NCI-H82 (cell line): ENCODE results near the gene TMA7B.
"Not testable (repeated sequence)": the region's sequence is repeated elsewhere in the genome, so short reads cannot be mapped to it uniquely, and the experiment has no call there.

Experiments
- DNase-seq: peaks from one replicate; lab custom pipeline; 2025; lab: John Stamatoyannopoulos, UW

Gene TMA7B

DNA sequence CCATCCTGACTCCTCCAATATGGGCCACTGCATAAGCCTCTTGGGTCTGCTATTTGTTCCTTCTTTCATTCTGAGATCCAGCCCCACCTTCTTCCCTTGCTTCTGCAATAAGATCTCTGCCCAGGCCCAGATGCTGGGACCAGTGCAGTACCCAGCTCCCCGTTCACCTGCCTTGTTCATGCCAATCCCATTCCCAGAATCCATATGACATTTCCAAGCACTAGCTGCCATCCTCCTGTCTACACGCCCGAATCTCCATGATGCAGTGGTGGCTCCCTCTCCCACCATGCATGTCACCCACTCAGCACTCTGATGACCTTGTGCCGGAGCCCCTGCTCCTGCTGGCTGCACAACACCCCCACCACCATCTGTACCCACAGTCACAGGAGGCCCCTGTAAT lies 23.1 kb downstream of the TMA7B start:
- no peak for DNase-seq

DNA sequence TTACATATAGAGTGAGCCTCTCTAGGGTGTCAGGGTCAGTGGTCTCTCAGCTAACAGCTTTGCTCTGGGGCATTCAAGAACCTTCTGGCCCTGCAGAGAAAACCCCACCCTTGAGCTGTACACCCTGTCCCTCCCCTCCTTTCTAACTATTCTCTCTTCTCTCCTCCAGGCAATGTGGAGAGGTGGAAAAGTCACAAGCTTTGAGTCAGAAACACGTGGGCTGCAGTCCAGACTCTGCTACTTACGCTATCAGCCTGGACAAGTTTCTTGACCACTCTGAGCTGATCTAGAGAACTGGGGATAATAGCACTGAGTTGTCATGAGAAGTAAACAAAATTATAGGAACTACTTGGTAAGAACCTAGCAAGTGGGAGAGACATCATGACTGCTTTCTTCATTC lies 23.8 kb downstream of the TMA7B start:
- DNase-seq = no peak

DNA sequence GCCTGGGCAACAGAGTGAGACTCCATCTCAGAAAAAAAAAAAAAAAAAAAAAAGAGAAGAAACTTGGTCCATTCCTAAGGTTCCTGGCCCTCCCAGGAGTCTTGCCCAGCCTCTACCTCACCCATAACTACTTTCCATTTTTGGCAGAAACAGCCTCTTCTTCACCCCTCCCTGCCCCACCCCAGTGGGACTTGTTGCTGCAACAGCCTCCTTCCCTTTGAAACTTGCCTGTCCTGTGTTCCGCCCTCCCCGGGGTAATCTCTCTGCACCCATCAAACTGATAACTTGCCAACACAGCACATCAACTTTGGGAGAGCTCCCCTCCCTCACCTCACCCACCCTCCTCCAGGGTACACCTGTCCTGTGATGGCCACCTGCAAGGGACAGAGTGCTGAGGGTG lies 24.5 kb downstream of the TMA7B start:
- DNase-seq = no peak

DNA sequence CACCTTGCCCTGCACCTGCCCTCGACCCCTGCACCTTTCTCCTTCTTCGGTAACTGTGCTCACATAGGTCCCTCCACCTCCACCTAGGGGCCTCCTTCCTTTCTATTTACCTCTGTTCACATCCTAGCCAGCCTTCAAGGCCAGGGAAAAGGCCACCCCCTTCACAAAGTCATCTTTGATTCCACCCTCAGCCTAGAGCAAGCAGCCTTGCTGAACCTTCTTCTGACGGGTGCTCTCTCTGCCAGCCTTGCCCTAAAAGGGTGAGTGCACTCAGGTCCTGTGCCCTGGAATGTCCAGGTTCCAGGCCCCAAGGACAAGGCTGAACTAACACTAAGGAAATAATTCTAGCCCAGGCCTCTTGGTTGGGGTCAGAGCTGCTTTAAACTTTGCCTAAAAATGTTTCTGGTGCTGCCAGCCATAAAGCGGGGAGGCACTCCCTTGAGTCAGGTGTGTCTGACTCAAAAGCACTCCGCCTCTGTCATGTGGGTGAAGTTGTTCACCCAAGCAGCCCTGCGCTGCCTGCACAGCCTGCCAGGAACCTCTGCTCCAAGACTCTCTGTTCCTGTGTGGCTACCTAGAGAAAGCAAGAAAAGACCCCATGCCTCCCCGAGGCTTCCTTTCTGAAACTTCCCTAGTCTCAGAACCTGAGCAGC lies 25.3 kb downstream of the TMA7B start:
- no peak for DNase-seq

DNA sequence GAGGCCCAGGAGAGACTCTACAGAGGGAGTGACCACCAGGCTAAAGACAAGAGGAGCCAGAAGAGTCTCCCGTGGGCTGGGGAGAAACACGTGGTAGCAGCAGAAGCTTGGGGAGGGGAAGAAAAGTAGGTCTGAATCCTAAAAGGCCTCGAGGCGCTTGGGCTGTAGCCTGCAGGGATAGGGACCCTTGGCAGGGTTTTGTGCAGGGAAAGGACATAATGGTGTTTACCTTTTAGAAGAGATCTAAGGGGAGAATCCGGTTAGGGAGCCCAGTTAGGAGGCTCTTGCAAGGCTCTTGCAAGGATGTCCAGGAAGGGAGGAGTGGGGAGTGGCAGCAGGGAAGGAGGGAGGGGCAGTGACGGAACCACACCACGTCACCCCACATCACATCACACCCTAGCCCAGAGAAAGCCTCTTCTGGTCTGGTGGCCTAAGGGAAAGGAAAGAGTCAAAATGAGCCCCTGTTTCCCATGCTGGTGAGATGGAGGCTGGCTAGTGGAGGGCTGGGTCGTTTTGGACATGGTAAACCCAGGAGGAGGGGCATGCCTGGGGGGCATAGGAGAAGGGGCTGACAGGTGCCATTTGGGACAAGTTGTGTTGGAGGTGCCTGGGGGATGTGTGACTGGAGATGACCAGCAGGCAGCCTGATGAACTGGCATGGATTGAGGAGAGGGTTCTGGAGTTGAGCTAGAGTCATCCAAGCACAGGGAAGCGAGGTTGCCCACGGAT lies 28.4 kb downstream of the TMA7B start:
- no peak for DNase-seq

DNA sequence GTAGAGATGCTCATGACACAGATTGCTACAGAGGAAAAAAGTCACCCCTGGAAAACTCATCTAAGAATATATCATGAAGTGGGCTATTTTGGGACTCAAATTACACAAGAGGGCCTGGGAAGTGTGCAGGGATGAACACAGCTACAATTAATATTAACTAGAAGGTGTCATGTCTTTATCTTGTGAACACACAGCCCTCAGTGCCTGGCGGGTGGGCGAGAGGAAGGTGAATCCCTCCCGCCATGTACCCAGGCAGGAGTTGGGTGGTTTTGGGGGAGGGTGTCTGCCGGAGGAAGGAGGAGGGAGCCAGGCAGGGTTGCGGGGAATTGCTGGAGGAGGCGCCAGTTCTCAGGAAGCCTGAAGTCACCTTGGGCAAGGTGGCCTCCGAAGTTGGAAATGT lies 29.4 kb downstream of the TMA7B start:
- DNase-seq = no peak

DNA sequence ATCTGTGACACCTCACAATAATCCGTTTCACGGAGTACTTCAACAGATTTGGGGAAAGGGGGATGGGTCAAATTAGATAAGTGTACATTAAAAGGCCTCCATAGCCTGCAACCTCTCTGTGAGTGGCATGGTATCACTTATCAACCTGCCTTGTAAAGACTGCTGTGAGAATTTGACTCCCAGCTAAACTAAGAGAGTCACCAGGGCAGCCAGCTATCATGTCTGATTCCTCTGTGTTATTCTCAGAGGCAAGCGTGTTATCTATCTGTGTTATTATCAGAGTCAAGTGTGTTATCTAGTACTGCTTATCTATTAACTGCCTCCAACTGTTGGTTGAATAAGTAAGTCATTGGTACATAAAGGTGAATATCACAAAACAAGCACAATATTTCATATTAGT lies 30.5 kb downstream of the TMA7B start:
- DNase-seq = peak; percentile 55

DNA sequence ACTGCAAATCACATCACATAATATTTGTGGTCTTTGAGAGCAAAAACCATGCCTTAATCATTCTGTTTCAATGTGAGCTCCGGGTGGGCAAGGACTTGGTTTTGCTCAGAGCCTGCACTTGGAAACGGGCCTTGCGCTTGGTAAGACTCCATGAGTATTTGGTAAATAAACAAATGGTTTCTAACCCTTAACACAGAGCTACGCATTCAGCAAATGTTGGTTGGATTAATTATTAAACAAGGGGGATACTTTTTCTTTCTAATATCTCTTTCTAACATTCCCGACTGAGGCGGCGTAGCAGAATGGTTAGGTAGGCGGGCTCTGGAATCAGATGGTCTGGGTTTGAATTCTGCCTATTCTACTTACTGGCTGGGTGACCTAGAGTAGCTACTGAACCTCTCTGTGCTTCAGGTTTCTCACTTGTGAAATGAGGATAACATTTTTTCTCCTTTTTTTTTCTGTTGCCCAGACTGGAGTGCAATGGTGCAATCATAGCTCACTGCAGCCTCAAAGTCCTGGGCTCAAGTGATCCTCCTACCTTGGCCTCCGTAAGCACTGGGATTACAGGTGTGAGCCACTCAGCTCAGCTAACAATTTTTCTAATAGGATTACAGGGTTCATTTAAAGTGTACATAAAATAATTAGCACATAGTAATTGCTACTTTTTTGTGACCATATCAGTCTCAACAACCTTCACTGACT lies 31.1 kb downstream of the TMA7B start:
- DNase-seq = no peak

DNA sequence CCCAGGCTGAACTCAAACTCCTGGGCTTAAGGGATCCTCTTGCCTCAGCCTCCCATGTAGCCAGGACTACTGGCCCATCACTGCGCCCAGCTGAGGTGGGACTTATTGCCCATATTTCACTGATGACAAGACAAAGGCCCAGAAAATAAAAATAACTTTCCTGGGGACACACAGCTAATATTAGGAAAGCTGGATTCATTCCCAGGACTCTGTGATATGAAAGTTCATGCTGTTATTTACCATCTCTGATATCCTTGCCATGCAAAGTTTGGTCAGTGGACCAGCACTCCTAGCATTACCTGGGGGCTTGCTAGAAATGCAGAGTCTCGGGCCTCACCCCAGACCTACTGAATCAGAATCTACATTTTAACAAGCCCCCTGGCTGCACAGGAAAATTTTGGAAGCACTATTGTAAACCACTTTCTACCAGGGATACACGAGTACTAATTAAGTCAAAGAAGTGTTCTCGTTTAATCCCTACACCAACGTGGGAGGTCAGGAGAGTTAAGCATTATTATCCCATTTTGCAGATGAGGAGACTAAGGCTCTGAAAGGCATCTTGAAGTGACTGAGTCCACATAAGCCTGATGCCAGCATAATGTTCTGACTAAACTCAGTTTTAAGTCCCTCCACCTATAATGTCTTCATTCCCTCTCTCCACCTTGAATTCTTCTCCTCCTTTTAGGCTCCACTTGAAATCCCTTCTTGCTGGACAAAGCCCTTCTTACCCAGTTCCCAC lies 32.1 kb downstream of the TMA7B start:
- no peak for DNase-seq

DNA sequence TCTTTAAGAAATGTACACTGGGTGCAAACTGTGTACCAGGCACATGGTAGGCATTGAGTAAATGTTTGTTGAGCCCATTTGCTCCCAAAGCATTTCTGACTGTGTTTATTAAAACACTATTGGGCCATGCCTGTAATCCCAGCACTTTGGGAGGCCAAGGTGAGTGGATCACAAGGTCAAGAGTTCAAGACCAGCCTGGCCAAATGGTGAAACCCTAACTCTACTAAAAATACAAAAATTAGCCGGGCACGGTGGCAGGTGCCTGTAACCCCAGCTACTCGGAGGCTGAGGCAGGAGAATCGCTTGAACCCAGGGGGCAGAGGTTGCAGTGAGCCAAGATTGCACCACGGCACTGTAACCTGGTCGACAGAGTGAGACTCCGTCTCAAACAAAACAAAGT lies 32.7 kb downstream of the TMA7B start:
- not testable (repeated sequence) for DNase-seq

DNA sequence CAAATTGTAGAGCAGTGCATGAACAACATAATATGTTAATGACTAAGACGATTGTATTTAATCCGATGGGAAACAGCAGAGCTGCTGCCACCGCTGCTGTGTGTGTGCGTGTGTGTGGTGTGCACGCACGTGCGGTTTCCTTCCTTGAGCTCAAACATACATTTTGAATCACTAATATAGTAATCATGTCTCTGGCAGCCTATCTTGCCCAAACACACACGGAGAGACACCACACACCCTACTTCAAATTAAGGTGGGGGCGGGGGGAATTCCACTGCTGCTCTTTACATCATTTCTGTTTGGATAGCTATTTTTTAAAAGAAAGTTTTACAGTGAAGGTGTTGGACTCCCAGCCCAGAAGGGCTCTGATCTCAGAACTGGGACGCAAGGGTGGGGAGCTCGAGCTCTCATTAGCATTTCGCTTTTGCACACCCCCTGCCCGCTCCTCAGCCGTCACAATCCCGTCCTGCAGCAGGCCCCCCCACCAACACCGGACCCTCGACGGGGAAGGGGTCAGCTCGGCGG lies 33.9 kb downstream of the TMA7B start:
- peak; percentile 50 for DNase-seq

DNA sequence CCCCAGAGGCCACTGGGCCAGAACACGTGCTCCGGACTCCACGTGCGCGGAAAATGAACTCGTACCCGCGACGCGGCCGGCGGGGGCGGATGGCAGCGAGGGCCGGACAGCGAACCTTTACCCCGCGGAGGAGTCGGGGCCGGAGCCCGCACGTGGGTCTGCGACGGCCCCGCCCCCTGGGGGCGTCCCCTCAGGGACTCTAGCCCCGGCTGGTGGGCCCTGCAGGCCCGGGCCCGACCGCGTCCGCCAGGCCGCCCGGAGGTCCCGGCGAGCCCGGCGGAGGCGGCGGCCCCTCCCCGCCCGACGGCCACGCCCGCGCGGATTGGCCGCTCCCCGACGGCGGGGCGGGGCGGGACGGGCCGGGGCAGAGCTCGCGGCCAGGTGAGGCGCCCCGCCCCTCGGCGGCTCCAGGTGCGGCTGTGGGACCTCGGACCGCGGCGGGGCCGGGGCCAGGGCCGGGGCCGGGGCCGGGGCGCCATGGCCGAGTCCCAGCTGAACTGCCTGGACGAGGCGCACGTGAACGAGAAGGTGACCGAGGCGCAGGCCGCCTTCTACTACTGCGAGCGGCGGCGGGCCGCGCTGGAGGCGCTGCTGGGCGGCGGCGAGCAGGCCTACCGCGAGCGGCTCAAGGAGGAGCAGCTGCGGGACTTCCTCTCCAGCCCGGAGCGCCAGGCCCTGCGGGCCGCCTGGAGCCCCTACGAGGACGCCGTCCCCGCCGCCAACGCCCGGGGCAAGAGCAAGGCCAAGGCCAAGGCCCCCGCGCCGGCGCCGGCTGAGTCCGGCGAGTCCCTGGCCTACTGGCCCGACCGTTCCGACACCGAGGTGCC lies 34.6 kb downstream of the TMA7B start, which contains the start of gene FAM83F:
Gene FAM83F (plus strand): TSS at position 389 of the 827 bp plus-strand sequence. CDS start 89 bp downstream, at position 478.
- DNase-seq = no peak

DNA sequence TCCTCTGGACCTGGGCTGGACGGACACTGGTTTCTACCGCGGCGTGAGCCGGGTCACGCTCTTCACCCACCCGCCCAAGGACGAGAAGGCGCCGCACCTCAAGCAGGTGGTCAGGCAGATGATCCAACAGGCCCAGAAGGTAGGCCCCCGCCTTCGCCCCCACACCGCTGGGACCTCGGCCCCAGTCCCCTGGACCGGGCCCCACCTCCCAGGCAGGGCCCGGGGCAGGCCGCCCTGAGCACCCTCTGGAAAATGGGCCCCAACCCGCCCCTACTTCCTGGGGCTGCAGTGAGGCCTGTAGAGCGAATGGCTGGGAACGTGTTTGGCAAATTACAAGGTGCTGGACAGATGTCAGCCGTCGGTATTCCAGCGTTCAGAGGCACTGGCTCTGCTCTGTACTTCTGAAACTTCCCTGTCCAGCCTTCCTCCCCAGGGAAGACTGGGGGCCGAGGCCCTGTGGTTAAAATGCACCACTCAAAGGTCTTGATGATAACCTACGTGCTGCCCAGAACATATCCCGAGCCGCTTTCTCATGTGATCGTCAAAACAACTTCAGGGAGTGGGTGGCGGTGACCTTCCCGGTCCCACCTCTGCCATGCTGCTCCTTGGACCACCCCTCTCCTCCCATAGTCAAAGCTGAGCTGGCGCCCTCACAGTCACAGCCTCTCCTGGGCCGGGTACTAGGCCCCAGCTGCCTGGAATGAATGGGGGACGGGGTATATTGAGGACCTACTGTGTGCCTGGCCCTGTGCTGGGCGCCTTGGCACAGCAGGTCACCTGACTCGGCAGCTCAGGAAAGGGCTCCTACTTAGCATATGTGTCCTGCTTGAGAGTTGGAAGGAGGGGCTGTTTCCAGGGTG lies 35.4 kb downstream of the TMA7B start:
- DNase-seq = no peak

DNA sequence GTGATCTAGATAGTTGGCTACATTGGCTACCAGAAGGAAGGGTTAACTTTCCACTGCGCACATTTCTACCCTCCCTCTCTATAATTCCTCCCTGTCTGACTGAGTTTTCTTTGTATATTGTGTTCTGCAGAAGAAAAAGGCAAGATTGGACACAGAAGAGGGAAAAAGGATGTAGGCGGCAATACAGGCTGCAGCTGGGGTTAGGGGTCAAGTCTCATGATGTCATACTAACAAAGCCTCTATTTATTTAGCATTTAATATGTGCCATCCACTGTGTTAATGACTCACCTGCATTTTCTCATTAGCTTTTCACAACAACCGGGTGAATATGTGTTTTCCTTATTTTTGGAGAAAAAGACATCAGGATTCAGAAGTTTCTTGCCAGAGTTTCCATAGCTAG lies 36.5 kb downstream of the TMA7B start:
- no peak for DNase-seq

DNA sequence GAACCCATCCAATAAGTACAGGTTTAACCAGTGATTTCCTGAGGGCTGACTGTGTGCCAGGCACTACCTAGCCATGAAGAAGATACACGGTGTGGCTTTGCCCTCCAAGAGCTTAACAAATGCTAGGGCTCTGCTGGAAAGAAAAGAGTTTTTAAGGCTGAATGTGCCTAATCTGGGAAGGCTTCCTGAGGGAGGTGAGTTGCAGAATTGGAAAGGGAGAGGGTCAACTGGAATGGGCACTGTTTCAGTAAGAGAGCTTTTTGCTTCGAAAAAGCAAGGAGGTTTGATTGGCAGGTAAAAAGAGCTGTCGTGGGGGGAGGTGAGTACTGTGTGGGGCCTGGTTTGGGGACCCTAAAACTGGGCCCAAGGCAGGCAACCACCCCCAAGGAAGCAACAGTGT lies 37.2 kb downstream of the TMA7B start:
- DNase-seq = no peak

DNA sequence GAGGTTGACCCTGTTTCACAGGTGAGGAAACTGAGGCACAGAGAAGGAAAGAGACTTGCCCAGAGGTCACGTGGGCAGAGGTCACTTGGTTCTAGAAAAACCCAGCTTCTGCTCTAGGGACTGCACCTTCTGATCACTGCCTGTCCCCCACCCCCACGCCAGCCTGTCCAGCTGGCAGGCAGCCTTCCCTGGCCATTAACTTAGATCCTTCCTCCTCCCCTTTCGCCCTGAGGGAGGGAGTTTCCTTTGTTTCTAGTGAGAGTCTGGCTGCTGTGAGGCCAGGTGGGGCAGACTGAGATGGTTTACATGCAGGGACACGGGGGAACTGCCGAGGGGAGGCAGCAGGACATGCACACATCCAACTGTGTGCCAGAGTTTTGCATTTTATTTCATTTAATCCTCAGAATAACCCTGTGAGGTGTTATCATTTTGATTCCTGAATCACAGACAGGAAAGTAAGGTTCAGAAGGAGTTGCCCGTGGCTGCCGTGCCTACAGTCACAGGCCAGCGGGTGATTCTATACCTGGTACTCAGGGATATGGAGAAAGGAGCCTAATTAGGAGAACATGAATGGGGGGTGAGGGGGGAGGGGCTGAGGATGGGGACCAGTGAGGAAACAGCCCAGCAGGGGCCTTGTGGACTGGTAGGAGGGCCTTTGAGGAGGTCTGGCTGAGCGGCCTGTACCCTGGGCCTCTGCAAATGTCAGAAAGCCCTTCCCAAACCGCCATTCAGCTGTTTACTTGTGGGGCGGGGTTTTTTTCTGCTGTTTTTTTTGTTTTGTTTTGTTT lies 37.9 kb downstream of the TMA7B start:
- peak; percentile 86 for DNase-seq

DNA sequence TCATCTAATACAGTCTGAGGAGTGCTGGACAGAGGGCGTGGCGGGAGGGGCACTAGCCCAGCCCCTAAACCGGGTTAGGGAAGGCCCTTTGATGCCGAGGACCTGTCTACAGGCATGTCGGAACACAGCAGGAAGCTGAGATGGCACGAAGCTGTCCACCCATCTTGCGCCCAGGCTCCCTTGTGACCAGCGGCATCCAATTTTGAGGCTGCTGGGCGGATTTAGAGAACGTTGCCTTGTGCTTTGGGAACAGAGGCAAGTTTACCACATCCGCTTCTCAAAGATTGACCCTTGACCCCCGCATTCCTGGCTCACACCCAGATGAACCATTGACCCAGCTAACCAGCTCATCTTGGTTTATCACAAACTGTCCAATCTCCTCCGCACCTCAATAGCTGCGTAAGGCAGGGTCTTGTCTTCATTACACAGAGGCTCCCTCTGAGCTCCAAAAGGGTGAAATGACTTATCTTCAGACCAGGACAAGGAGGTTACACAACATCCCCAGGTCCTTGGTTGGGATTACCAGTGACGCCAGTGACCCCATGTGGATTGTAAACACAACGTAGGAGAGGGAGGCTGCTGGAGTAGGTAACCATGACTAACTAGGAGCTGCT lies 39.1 kb downstream of the TMA7B start:
- peak; percentile 6 for DNase-seq

DNA sequence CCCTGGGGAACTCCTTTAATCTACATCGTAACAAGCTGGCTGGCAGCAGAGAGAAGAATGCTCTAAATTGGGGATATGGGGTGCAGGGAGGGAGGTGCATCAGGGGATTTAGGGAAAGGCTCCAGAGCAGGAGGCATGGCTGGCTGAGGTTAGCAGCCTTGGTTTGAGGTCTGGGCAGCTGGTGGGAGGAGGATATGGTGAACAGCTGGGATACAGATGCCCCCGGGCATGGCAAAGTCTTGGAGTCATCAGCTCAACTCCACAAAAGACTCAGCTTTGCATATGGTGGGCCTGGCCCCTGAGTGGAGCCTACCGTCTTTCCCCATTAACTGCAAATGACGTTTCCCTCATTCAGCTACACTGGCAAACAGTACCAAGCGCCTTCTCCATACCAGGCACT lies 40.0 kb downstream of the TMA7B start:
- no peak for DNase-seq

DNA sequence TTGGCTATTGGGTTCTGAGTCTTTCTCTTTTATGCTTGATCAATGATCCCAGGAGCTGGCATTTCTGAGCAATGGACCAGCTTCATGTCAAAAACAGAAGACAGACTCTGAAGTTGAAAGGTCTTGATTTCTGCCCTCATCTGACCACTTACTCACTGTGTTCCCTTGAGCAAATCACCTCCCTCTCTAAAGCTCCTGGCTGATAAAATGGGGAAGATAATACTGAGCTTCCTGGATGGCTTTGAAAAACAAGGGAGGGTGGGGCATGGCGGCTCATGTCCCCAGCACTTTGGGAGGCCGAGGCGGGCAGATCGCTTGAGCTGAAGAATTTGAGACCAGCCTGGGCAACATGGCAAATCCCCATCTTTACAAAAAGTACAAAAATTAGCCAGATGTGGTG lies 40.9 kb downstream of the TMA7B start:
- DNase-seq = no peak
